ENCODE measurements around the gene IL17C.
"Not testable (repeated sequence)": the region's sequence is repeated elsewhere in the genome, so short reads cannot be mapped to it uniquely, and the experiment has no call there.

Gene IL17C

DNA sequence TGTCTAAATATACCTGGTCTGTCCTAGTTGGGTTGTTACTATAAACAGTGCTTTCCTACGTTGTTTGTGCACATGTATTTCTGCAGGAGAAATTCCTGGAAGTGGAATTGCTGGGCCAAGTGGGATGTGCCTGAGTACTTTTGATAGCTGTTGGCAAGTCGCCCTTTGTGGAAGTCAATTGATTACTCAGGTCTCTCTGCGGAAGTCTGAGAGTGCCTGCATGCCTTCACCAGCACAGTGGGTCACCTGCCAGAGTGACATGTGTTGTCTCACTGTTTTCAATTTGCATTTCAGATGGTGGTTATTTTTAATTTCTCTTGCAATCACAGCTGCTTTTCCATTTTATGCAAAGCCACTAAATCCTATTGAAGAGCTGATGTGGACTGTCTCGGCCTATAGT is 26.8 kb downstream of the IL17C start:
- DNase-seq (ENCODE audit: low spot score) = no peak
- TF ChIP-seq CTCF (IDR thresholded peaks at IDR 0.05; ENCODE audit: extremely low read depth, missing control alignments) = no peak

- DNase-seq (ENCODE audit: low spot score) = no peak
- TF ChIP-seq CTCF (IDR thresholded peaks at IDR 0.05; ENCODE audit: extremely low read depth, missing control alignments) = no peak
Measured at GRCh38 chr16:88665570-88665969, 27.2 kb downstream of the IL17C start.

DNA sequence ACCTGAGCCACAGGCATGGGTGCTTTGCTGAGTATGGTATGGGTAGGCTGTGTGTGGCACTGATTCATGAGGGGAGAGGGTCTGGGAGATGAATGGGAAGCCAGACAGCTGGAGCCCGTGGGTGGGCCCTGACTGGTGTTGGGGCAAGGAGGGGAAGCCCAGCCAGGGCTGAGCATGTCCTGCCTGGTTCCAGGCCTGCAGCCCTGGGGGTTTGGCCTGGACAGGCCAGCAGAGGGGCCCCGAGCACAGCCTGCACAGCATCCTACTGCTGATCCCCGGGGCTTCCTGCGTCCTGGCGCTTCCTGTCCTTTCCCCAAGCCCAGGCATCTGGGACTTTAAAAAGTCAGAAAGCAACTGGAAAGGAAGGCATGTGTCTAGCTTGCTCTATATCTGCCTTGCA is 29.1 kb downstream of the IL17C start:
- no peak for DNase-seq (ENCODE audit: low spot score)

GRCh38 chr16:88669493-88669892 is 31.1 kb downstream of the IL17C start:
- not testable (repeated sequence) for DNase-seq (ENCODE audit: low spot score)

More for the DNA sequence above, 29.1 kb downstream of the IL17C start:
- TF ChIP-seq CTCF (IDR thresholded peaks at IDR 0.05; ENCODE audit: extremely low read depth, missing control alignments) = no peak

- no peak for DNase-seq (ENCODE audit: low spot score)
- no peak for TF ChIP-seq CTCF (IDR thresholded peaks at IDR 0.05; ENCODE audit: extremely low read depth, missing control alignments)
Measured at GRCh38 chr16:88669980-88670379, 31.6 kb downstream of the IL17C start.

DNA sequence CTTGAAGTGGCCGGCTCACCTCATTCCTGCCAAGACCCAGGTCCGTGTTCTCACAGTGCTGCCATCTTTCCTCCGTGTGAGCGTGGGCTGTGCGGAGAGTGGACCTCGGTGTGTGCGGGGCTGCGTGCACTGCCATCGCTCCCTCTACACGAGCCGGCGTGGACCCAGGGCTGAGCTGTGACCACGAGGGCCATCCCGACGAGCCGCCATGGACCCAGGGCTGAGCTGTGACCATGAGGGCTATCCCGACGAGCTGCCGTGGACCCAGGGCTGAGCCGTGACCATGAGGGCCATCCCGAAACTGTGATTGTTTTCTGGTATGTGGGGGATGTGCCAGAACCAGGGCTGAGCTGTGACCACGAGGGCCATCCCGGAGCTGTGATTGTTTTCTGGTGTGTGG is 33.4 kb downstream of the IL17C start:
- no peak for DNase-seq (ENCODE audit: low spot score)
- TF ChIP-seq CTCF (IDR thresholded peaks at IDR 0.05; ENCODE audit: extremely low read depth, missing control alignments) = no peak

- no peak for DNase-seq (ENCODE audit: low spot score)
- no peak for TF ChIP-seq CTCF (IDR thresholded peaks at IDR 0.05; ENCODE audit: extremely low read depth, missing control alignments)
Measured at GRCh38 chr16:88672776-88673175, 34.4 kb downstream of the IL17C start.

GRCh38 chr16:88673716-88674379 is 35.5 kb downstream of the IL17C start:
- TF ChIP-seq CTCF (IDR thresholded peaks at IDR 0.05; ENCODE audit: extremely low read depth, missing control alignments) = no peak
- peak; percentile 64 for DNase-seq (ENCODE audit: low spot score)
